ENCODE results near the gene NPB.
A peak's percentile ranks its signal among the peaks of the same experiment; 100 is the strongest.

Gene NPB

GRCh38 chr17:81870131-81870980, 31.7 kb upstream of the NPB start (continued):
- TF ChIP-seq PBX3 (CRISPR knock-in tag; IDR thresholded peaks at IDR 0.05) (no peak), ZNF658 (tag by site-specific recombination; IDR thresholded peaks at IDR 0.05) (no peak), ZFP69B (tag by site-specific recombination; IDR thresholded peaks at IDR 0.05) (peak; percentile 97), ZNF76 (tag by site-specific recombination; IDR thresholded peaks at IDR 0.05; ENCODE audit: borderline replicate concordance, low read depth) (peak; percentile 24; the same call in 1 of the 2 replicates), MEIS1 (CRISPR knock-in tag; IDR thresholded peaks at IDR 0.05; ENCODE audit: borderline replicate concordance) (no peak), ZNF544 (tag by site-specific recombination; IDR thresholded peaks at IDR 0.05) (no peak), KLF17 (tag by site-specific recombination; IDR thresholded peaks at IDR 0.05) (peak; percentile 42; the same call in 1 of the 2 replicates), ZBTB7A (tag by site-specific recombination; IDR thresholded peaks at IDR 0.05; ENCODE audit: low read depth) (peak; percentile 48; the same call in 1 of the 2 replicates), ZIC2 (tag by site-specific recombination; IDR thresholded peaks at IDR 0.05) (peak; percentile 43; the same call in 1 of the 2 replicates), ZNF785 (tag by site-specific recombination; IDR thresholded peaks at IDR 0.05) (no peak), ZNF677 (tag by site-specific recombination; IDR thresholded peaks at IDR 0.05) (peak; percentile 2; the same call in 1 of the 2 replicates), ZNF692 (tag by site-specific recombination; IDR thresholded peaks at IDR 0.05) (peak; percentile 97), GLIS1 (tag by site-specific recombination; IDR thresholded peaks at IDR 0.05) (peak; percentile 77), RBAK (tag by site-specific recombination; IDR thresholded peaks at IDR 0.05) (no peak), ZSCAN30 (tag by site-specific recombination; IDR thresholded peaks at IDR 0.05) (peak; percentile 36; the same call in 1 of the 2 replicates), ZNF660 (tag by site-specific recombination; IDR thresholded peaks at IDR 0.05) (peak; percentile 19; the same call in 1 of the 2 replicates), KLF7 (tag by site-specific recombination; IDR thresholded peaks at IDR 0.05; ENCODE audit: borderline replicate concordance) (0 out of 2 replicates have a peak, but pooled peaks have one; percentile 21)
- TF ChIP-seq, protein P1, sequence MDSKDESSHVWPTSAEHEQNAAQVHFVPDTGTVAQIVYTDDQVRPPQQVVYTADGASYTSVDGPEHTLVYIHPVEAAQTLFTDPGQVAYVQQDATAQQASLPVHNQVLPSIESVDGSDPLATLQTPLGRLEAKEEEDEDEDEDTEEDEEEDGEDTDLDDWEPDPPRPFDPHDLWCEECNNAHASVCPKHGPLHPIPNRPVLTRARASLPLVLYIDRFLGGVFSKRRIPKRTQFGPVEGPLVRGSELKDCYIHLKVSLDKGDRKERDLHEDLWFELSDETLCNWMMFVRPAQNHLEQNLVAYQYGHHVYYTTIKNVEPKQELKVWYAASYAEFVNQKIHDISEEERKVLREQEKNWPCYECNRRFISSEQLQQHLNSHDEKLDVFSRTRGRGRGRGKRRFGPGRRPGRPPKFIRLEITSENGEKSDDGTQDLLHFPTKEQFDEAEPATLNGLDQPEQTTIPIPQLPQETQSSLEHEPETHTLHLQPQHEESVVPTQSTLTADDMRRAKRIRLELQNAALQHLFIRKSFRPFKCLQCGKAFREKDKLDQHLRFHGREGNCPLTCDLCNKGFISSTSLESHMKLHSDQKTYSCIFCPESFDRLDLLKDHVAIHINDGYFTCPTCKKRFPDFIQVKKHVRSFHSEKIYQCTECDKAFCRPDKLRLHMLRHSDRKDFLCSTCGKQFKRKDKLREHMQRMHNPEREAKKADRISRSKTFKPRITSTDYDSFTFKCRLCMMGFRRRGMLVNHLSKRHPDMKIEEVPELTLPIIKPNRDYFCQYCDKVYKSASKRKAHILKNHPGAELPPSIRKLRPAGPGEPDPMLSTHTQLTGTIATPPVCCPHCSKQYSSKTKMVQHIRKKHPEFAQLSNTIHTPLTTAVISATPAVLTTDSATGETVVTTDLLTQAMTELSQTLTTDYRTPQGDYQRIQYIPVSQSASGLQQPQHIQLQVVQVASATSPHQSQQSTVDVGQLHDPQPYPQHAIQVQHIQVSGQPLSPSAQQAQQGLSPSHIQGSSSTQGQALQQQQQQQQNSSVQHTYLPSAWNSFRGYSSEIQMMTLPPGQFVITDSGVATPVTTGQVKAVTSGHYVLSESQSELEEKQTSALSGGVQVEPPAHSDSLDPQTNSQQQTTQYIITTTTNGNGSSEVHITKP (tag by site-specific recombination; IDR thresholded peaks at IDR 0.05) = 0 out of 2 replicates have a peak, but pooled peaks have one; percentile 40
